GM10248 (cell line): ENCODE measurements around the gene ACAP3.

Experiments used
- CTCF ChIA-PET: fragments of 300-600 bp; sonication (Branson Sonifier 250); formaldehyde crosslinking; extraction: SDS; loops from one replicate; lab custom pipeline; 2021; ENCODE audit warnings: antibody characterized with exemption; lab: Yijun Ruan, JAX
- POLR2A ChIA-PET: fragments of 350-650 bp; sonication (Branson Sonifier 250); formaldehyde crosslinking; extraction: SDS; loops from one replicate; lab custom pipeline; 2020; ENCODE audit warnings: antibody characterized with exemption; lab: Yijun Ruan, JAX
- DNase-seq: peaks from one replicate; pipeline ENCODE4 v3.0.0; 2012; ENCODE audit errors: extremely low spot score
- TF ChIP-seq, protein P1 (sequence below): IDR thresholded peaks from 2 replicates; pipeline ENCODE4 v1.5.1; 2012; ENCODE audit warnings: mild to moderate bottlenecking, low read depth; ENCODE audit errors: extremely low read depth, missing control alignments, control extremely low read depth

Gene ACAP3

DNA sequence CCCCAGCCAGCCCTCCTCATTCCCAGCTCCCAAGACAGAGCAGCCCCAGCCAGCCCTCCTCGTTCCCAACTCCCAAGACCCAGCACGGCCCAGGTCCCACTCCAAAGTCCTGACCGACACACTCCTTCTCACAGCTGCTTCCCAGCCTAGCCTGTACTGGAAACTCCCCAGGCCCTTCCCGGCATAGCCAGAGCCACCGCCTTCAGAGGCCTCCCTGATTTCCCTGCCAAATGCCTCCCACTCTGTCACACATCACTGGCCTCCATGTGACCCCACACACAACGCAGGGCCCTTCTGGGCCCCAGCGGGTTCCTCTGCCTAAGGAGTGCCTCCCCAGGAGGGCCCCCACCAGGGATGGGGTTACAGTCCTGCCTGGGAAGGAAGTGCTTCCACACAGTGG, 36.9 kb downstream of the ACAP3 start:
- no peak for DNase-seq
- CTCF ChIA-PET: interaction anchor here (1.1 to 2.2 kb wide), 4 partner anchors 9 to 239 kb away, joined by 3 to 11 read pairs (median 4); no protein-coding TSS in a partner anchor
- POLR2A ChIA-PET: no interaction called here
- TF ChIP-seq, protein P1, sequence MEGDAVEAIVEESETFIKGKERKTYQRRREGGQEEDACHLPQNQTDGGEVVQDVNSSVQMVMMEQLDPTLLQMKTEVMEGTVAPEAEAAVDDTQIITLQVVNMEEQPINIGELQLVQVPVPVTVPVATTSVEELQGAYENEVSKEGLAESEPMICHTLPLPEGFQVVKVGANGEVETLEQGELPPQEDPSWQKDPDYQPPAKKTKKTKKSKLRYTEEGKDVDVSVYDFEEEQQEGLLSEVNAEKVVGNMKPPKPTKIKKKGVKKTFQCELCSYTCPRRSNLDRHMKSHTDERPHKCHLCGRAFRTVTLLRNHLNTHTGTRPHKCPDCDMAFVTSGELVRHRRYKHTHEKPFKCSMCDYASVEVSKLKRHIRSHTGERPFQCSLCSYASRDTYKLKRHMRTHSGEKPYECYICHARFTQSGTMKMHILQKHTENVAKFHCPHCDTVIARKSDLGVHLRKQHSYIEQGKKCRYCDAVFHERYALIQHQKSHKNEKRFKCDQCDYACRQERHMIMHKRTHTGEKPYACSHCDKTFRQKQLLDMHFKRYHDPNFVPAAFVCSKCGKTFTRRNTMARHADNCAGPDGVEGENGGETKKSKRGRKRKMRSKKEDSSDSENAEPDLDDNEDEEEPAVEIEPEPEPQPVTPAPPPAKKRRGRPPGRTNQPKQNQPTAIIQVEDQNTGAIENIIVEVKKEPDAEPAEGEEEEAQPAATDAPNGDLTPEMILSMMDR: no peak

DNA sequence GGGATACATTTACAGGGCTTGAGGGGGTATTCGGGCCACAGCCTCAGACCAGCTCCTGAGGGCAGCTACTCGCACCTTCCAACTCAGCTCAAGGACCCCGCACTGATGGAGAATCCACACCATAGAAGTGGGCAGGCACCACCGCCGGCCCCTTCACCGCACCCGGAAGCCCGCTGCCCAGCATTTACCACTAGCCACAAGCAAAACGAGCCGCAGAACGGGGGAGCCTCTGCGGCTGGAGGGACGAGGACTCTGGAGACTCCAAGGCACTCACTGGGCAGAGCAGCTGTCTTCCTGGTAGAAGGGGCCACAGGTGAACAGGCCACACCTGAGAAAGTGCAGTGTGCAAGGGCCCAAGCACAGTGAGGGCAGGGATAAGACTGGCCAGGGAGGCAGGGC, 39.4 kb downstream of the ACAP3 start:
- DNase-seq: no peak
- TF ChIP-seq, protein P1: no peak
- POLR2A ChIA-PET: no interaction called here
- CTCF ChIA-PET: no interaction called here

- TF ChIP-seq, protein P1: no peak
Measured at GRCh38 chr1:1267488-1268283, 40.0 kb downstream of the ACAP3 start.

GRCh38 chr1:1264868-1265272, 42.9 kb downstream of the ACAP3 start:
- ChIA-PET CTCF (interaction anchor here (1.3 to 1.4 kb wide), 2 partner anchors 14 to 281 kb away, joined by 3 to 4 read pairs; no protein-coding TSS in a partner anchor), POLR2A (no interaction called here)
- no peak for DNase-seq
- TF ChIP-seq, protein P1: no peak

More at GRCh38 chr1:1267488-1268283, 40.0 kb downstream of the ACAP3 start:
- CTCF ChIA-PET: interaction anchor here (2.0 kb wide), 1 partner anchor 145 kb away, joined by 6 read pairs; no protein-coding TSS in a partner anchor
- POLR2A ChIA-PET: no interaction called here
- no peak for DNase-seq

GRCh38 chr1:1264026-1264425, 43.7 kb downstream of the ACAP3 start:
- ChIA-PET POLR2A (no interaction called here), CTCF (interaction anchor here (1.1 to 1.4 kb wide), 3 partner anchors 13 to 280 kb away, joined by 3 to 4 read pairs (median 3); no protein-coding TSS in a partner anchor)
- TF ChIP-seq, protein P1: no peak
- no peak for DNase-seq

- CTCF ChIA-PET: interaction anchor here (1.3 kb wide), 1 partner anchor 29 kb away, joined by 3 read pairs; no protein-coding TSS in a partner anchor
- no peak for DNase-seq
- TF ChIP-seq, protein P1: no peak
- POLR2A ChIA-PET: no interaction called here
Measured at GRCh38 chr1:1262758-1263157, 45.0 kb downstream of the ACAP3 start.
